ENCODE measurements around the gene PPP1R1B.

DNA sequence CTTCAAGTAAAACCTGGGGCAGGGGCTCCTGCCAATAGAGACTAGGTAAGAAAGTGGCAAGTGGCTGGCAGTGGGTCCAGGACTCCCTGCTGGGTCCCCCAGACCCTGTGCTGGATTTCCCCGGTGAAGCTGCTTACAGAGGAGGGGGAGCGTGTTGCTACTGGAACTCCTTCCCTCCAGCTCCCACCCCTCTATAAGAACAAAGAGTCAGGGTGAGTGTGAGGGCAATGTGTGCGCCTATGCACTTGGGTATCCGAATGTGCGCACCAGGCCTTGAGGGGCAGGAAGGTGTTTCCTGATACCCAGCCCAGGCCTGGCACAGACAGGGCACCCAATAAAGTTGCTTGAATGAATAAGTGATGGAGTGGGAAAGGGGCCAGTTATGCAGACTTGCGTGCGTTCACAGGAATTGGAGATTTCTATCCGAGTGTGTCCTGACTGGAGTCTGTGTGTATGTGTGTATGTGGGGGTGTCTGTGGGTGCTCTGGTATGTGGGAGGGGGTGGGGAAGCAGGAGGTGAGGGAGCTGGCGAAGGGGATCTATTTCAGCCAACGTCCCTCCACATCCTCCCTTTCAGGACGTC is 30.7 kb upstream of the PPP1R1B start:
- TF ChIP-seq POLR2AphosphoS5 (IDR thresholded peaks at IDR 0.05; ENCODE audit: low read depth): no peak
- peak; percentile 51 for TF ChIP-seq EZH2 (IDR thresholded peaks at IDR 0.05; ENCODE audit: low read depth, unreplicated experiment)
- TF ChIP-seq, protein P1, sequence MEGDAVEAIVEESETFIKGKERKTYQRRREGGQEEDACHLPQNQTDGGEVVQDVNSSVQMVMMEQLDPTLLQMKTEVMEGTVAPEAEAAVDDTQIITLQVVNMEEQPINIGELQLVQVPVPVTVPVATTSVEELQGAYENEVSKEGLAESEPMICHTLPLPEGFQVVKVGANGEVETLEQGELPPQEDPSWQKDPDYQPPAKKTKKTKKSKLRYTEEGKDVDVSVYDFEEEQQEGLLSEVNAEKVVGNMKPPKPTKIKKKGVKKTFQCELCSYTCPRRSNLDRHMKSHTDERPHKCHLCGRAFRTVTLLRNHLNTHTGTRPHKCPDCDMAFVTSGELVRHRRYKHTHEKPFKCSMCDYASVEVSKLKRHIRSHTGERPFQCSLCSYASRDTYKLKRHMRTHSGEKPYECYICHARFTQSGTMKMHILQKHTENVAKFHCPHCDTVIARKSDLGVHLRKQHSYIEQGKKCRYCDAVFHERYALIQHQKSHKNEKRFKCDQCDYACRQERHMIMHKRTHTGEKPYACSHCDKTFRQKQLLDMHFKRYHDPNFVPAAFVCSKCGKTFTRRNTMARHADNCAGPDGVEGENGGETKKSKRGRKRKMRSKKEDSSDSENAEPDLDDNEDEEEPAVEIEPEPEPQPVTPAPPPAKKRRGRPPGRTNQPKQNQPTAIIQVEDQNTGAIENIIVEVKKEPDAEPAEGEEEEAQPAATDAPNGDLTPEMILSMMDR (conservative IDR thresholded peaks at IDR 0.05; ENCODE audit: low read depth in 2 of 2): no peak
- TF ChIP-seq EZH2phosphoT487 (IDR thresholded peaks at IDR 0.05; ENCODE audit: unreplicated experiment): no peak
- no peak for TF ChIP-seq REST (IDR thresholded peaks at IDR 0.05; ENCODE audit: unreplicated experiment)
- no peak for TF ChIP-seq CREB1 (CRISPR knock-in tag; IDR thresholded peaks at IDR 0.05; ENCODE audit: low read depth)
- no peak for TF ChIP-seq STAT1 (IDR thresholded peaks at IDR 0.05; ENCODE audit: unreplicated experiment)
- no peak for TF ChIP-seq JUNB (IDR thresholded peaks at IDR 0.05; ENCODE audit: unreplicated experiment)
- TF ChIP-seq ZNF114 (CRISPR knock-in tag; IDR thresholded peaks at IDR 0.05): no peak
- no peak for TF ChIP-seq ZNF331 (CRISPR knock-in tag; IDR thresholded peaks at IDR 0.05; ENCODE audit: low read depth)
- TF ChIP-seq ETS1 (IDR thresholded peaks at IDR 0.05): no peak
- no peak for TF ChIP-seq NANOG (IDR thresholded peaks at IDR 0.05; ENCODE audit: borderline replicate concordance)
- TF ChIP-seq, protein P2, sequence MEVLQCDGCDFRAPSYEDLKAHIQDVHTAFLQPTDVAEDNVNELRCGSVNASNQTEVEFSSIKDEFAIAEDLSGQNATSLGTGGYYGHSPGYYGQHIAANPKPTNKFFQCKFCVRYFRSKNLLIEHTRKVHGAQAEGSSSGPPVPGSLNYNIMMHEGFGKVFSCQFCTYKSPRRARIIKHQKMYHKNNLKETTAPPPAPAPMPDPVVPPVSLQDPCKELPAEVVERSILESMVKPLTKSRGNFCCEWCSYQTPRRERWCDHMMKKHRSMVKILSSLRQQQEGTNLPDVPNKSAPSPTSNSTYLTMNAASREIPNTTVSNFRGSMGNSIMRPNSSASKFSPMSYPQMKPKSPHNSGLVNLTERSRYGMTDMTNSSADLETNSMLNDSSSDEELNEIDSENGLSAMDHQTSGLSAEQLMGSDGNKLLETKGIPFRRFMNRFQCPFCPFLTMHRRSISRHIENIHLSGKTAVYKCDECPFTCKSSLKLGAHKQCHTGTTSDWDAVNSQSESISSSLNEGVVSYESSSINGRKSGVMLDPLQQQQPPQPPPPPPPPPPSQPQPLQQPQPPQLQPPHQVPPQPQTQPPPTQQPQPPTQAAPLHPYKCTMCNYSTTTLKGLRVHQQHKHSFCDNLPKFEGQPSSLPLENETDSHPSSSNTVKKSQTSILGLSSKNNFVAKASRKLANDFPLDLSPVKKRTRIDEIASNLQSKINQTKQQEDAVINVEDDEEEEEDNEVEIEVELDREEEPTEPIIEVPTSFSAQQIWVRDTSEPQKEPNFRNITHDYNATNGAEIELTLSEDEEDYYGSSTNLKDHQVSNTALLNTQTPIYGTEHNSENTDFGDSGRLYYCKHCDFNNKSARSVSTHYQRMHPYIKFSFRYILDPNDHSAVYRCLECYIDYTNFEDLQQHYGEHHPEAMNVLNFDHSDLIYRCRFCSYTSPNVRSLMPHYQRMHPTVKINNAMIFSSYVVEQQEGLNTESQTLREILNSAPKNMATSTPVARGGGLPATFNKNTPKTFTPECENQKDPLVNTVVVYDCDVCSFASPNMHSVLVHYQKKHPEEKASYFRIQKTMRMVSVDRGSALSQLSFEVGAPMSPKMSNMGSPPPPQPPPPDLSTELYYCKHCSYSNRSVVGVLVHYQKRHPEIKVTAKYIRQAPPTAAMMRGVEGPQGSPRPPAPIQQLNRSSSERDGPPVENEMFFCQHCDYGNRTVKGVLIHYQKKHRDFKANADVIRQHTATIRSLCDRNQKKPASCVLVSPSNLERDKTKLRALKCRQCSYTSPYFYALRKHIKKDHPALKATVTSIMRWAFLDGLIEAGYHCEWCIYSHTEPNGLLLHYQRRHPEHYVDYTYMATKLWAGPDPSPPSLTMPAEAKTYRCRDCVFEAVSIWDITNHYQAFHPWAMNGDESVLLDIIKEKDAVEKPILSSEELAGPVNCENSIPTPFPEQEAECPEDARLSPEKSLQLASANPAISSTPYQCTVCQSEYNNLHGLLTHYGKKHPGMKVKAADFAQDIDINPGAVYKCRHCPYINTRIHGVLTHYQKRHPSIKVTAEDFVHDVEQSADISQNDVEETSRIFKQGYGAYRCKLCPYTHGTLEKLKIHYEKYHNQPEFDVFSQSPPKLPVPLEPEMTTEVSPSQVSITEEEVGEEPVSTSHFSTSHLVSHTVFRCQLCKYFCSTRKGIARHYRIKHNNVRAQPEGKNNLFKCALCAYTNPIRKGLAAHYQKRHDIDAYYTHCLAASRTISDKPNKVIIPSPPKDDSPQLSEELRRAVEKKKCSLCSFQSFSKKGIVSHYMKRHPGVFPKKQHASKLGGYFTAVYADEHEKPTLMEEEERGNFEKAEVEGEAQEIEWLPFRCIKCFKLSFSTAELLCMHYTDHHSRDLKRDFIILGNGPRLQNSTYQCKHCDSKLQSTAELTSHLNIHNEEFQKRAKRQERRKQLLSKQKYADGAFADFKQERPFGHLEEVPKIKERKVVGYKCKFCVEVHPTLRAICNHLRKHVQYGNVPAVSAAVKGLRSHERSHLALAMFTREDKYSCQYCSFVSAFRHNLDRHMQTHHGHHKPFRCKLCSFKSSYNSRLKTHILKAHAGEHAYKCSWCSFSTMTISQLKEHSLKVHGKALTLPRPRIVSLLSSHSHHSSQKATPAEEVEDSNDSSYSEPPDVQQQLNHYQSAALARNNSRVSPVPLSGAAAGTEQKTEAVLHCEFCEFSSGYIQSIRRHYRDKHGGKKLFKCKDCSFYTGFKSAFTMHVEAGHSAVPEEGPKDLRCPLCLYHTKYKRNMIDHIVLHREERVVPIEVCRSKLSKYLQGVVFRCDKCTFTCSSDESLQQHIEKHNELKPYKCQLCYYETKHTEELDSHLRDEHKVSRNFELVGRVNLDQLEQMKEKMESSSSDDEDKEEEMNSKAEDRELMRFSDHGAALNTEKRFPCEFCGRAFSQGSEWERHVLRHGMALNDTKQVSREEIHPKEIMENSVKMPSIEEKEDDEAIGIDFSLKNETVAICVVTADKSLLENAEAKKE (CRISPR knock-in tag; IDR thresholded peaks at IDR 0.05): no peak

Data from GM23338 (cell line).